ENCODE data around the gene NOL4L.
A peak's percentile ranks its signal among the peaks of the same experiment; 100 is the strongest.

DNA sequence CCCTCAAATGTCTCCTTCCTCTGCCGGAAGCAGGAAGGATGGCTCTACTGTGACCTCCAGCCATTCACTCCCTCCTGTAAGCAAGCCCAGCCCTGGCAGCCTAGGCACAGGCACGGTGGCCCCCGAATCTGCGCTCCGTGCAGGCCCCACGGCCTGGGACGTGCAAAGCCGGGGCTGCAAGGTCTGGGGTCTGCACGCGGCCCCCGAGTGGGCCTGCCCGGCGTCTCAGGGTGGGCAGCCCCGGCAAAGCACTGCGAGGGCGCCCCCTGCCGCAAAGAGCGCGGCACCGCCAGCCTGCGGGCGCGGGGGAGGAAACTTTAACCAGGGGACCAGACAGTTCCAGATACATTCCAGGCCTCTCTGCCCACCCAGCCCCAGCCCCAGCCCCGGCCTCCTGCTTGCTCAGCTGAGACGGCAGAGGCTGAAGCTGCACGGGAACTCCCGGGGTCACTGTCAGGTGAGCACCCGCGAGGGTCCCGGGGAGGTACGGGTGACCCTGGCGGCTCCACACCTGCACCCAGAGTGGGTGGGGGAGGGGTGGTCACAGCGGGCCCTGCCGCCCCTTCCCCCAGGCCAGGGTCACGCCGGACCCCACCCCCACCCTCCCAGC is 128.2 kb downstream of the NOL4L start:
- TF ChIP-seq CTCF (optimal IDR thresholded peaks at IDR 0.05 in 1 of 3, IDR thresholded peaks at IDR 0.05 in 1 of 3, conservative IDR thresholded peaks at IDR 0.05 in 1 of 3; ENCODE audit: extremely low read depth in 1 of 3, insufficient read depth in 2 of 3, low read length in 3 of 3), result peak; percentile 41 to 80 (median 74)
- no peak for TF ChIP-seq EZH2 (IDR thresholded peaks at IDR 0.05; ENCODE audit: low read length)

Measured in keratinocyte (primary cell).